ENCODE data around the gene WIPF1.

DNA sequence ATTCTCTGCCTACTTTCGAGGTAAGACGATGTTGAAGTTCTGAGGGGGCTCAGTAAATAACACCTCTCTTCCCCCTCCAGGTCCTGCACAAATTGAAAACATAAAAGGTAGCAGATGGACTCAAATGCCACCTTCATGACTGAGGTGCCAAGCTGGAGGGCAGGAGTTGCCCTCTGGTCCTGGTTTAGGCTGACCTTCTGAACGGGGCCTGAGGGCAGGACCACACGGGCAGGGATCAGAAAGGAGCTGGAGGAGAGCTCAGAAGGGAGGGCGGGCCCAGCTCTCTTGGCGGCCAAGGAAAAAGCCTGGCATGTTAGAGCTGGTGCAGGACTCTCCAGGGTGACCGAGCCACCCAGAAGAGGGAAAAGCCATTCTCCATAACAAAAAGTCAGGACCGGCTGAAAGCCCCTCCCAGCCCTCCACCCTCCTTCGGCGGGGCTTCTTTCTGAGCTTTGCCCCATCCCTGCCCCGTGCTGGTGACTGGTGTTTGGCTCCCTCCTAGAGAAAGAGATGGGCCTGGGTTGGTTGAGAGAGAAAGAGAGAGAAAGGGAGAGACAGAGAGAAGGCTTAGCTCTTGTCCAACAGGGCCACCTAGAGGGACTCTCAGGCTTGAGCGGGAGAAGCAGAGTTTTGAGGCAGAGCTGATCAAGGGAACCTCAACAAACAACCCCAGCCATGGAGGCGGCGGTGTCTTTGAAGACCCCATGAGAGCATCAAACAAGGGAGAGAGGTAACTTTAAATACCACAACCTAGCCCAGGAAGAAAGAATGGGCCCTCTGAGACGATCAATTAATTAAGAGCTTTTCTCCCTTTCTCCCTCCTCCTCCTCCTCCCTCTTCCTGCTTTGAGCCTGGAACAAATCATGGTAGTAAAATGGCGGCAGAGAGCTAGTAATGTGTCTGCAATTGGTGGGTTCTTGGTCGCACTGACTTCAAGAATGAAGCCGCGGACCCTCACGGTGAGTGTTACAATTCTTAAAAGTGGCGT lies 50.8 kb downstream of the WIPF1 start:
- TF ChIP-seq, protein P1, sequence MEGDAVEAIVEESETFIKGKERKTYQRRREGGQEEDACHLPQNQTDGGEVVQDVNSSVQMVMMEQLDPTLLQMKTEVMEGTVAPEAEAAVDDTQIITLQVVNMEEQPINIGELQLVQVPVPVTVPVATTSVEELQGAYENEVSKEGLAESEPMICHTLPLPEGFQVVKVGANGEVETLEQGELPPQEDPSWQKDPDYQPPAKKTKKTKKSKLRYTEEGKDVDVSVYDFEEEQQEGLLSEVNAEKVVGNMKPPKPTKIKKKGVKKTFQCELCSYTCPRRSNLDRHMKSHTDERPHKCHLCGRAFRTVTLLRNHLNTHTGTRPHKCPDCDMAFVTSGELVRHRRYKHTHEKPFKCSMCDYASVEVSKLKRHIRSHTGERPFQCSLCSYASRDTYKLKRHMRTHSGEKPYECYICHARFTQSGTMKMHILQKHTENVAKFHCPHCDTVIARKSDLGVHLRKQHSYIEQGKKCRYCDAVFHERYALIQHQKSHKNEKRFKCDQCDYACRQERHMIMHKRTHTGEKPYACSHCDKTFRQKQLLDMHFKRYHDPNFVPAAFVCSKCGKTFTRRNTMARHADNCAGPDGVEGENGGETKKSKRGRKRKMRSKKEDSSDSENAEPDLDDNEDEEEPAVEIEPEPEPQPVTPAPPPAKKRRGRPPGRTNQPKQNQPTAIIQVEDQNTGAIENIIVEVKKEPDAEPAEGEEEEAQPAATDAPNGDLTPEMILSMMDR (IDR thresholded peaks at IDR 0.05; ENCODE audit: low read depth, low read length, poor library complexity, severe bottlenecking), result peak; percentile 44
- TF ChIP-seq EZH2phosphoT487 (IDR thresholded peaks at IDR 0.05; ENCODE audit: borderline replicate concordance, low read length), result no peak
